SK-N-SH treated with all-trans-retinoic acid at 6 μM for 48 hours (cell line): ENCODE measurements around the gene PAK4.

Source experiments
- ATAC-seq: fragments of 200-7000 bp; cut with Tn5 transposase; 3 replicates; pipeline ENCODE4 v1.9.1; 2020; ENCODE audit warnings: mild to moderate bottlenecking, moderate library complexity
- ARNTL ChIP-seq: fragments of 450-650 bp; formaldehyde crosslinking; IDR thresholded peaks from 2 replicates; pipeline ENCODE4 v1.5.0; 2020; ENCODE audit warnings: low read depth, mild to moderate bottlenecking, moderate library complexity, borderline replicate concordance
- BACH2 ChIP-seq: fragments of 250-450 bp; sonication (Bioruptor Pico); IDR thresholded peaks from 2 replicates; pipeline ENCODE4 v1.9.0; 2021; ENCODE audit warnings: mild to moderate bottlenecking, borderline replicate concordance
- CSDC2 ChIP-seq: fragments of 250-450 bp; sonication (Bioruptor Pico); IDR thresholded peaks from 2 replicates; pipeline ENCODE4 v1.5.0; 2020; ENCODE audit warnings: mild to moderate bottlenecking, moderate library complexity
- CSRNP3 ChIP-seq: fragments of 250-450 bp; sonication (Bioruptor Pico); IDR thresholded peaks from 2 replicates; pipeline ENCODE4 v1.5.1; 2021; ENCODE audit warnings: mild to moderate bottlenecking, moderate library complexity
- ESRRG ChIP-seq: fragments of 250-450 bp; sonication (Bioruptor Pico); IDR thresholded peaks from 2 replicates; pipeline ENCODE4 v1.6.1; 2021; ENCODE audit warnings: mild to moderate bottlenecking
- GLIS3 ChIP-seq: fragments of 250-450 bp; sonication (Bioruptor Pico); IDR thresholded peaks from 2 replicates; pipeline ENCODE4 v1.5.0; 2020; ENCODE audit warnings: mild to moderate bottlenecking, moderate library complexity
- ISL1 ChIP-seq: fragments of 250-450 bp; sonication (Bioruptor Pico); IDR thresholded peaks from 2 replicates; pipeline ENCODE4 v2.1.2; 2022; ENCODE audit warnings: mild to moderate bottlenecking, moderate library complexity
- OSR1 ChIP-seq: fragments of 250-450 bp; sonication (Bioruptor Pico); IDR thresholded peaks from 2 replicates; pipeline ENCODE4 v1.8.0; 2022; ENCODE audit warnings: moderate library complexity, mild to moderate bottlenecking, inconsistent platforms
- PPARA ChIP-seq: fragments of 250-450 bp; sonication (Bioruptor Pico); IDR thresholded peaks from 2 replicates; pipeline ENCODE4 v1.5.0; 2020; ENCODE audit warnings: mild to moderate bottlenecking, borderline replicate concordance
- RARB ChIP-seq: fragments of 250-450 bp; sonication (Bioruptor Pico); IDR thresholded peaks from 2 replicates; pipeline ENCODE4 v1.8.0; 2021; ENCODE audit warnings: mild to moderate bottlenecking, moderate library complexity
- TOX ChIP-seq: fragments of 250-450 bp; sonication (Bioruptor Pico); IDR thresholded peaks from 2 replicates; pipeline ENCODE4 v1.8.0; 2021; ENCODE audit warnings: mild to moderate bottlenecking, moderate library complexity, borderline replicate concordance
- TSHZ2 ChIP-seq: fragments of 250-450 bp; sonication (Bioruptor Pico); IDR thresholded peaks from 2 replicates; pipeline ENCODE4 v1.5.0; 2020; ENCODE audit warnings: mild to moderate bottlenecking, moderate library complexity
- ZFP3 ChIP-seq: fragments of 250-450 bp; sonication (Bioruptor Pico); IDR thresholded peaks from 2 replicates; pipeline ENCODE4 v1.5.0; 2020; ENCODE audit warnings: mild to moderate bottlenecking, moderate library complexity
- ZFP30 ChIP-seq: fragments of 450-650 bp; formaldehyde crosslinking; IDR thresholded peaks from 2 replicates; pipeline ENCODE4 v1.5.0; 2022; ENCODE audit warnings: mild to moderate bottlenecking, moderate library complexity
- ZNF565 ChIP-seq: fragments of 450-650 bp; formaldehyde crosslinking; conservative IDR thresholded peaks from 2 replicates; pipeline ENCODE4 v1.5.0; 2020; ENCODE audit warnings: low read depth, mild to moderate bottlenecking, moderate library complexity
- ZNF70 ChIP-seq: fragments of 450-650 bp; formaldehyde crosslinking; IDR thresholded peaks from 2 replicates; pipeline ENCODE4 v1.5.0; 2020; ENCODE audit warnings: mild to moderate bottlenecking, moderate library complexity
- ZNF8 ChIP-seq: fragments of 450-650 bp; formaldehyde crosslinking; IDR thresholded peaks from 2 replicates; pipeline ENCODE4 v1.5.0; 2020; ENCODE audit warnings: mild to moderate bottlenecking, moderate library complexity
- TF ChIP-seq, protein P1 (sequence below): fragments of 250-450 bp; sonication (Bioruptor Pico); IDR thresholded peaks from 2 replicates; pipeline ENCODE4 v1.5.1; 2020; ENCODE audit warnings: low read depth, mild to moderate bottlenecking, moderate library complexity

Gene PAK4

GRCh38 chr19:39166571-39167391, 41.2 kb downstream of the PAK4 start:
- ATAC-seq: peak; percentile 19; the same call in 1 of the 3 replicates
- TF ChIP-seq CSDC2 (CRISPR knock-in tag) (no peak), TOX (no peak), CSRNP3 (CRISPR knock-in tag) (no peak), ZNF8 (CRISPR knock-in tag) (no peak), TSHZ2 (CRISPR knock-in tag) (no peak), ZFP3 (no peak), ESRRG (CRISPR knock-in tag) (no peak), BACH2 (CRISPR knock-in tag) (no peak), GLIS3 (CRISPR knock-in tag) (no peak)

- ATAC-seq: no peak; the same call in 2 of the 3 replicates
- no peak for TF ChIP-seq ARNTL (CRISPR knock-in tag)
- TF ChIP-seq ZNF70 (CRISPR knock-in tag): no peak
- no peak for TF ChIP-seq RARB (CRISPR knock-in tag)
- TF ChIP-seq TSHZ2 (CRISPR knock-in tag): no peak
- no peak for TF ChIP-seq TOX
- TF ChIP-seq PPARA (CRISPR knock-in tag): no peak
- TF ChIP-seq, protein P1, sequence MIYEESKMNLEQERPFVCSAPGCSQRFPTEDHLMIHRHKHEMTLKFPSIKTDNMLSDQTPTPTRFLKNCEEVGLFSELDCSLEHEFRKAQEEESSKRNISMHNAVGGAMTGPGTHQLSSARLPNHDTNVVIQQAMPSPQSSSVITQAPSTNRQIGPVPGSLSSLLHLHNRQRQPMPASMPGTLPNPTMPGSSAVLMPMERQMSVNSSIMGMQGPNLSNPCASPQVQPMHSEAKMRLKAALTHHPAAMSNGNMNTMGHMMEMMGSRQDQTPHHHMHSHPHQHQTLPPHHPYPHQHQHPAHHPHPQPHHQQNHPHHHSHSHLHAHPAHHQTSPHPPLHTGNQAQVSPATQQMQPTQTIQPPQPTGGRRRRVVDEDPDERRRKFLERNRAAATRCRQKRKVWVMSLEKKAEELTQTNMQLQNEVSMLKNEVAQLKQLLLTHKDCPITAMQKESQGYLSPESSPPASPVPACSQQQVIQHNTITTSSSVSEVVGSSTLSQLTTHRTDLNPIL (CRISPR knock-in tag): no peak
- no peak for TF ChIP-seq BACH2 (CRISPR knock-in tag)
- TF ChIP-seq ISL1 (CRISPR knock-in tag): no peak
- TF ChIP-seq ESRRG (CRISPR knock-in tag): no peak
- no peak for TF ChIP-seq ZFP30 (CRISPR knock-in tag)
- TF ChIP-seq ZNF8 (CRISPR knock-in tag): no peak
- TF ChIP-seq GLIS3 (CRISPR knock-in tag): no peak
Observed at GRCh38 chr19:39167461-39168257, 42.1 kb downstream of the PAK4 start.

DNA sequence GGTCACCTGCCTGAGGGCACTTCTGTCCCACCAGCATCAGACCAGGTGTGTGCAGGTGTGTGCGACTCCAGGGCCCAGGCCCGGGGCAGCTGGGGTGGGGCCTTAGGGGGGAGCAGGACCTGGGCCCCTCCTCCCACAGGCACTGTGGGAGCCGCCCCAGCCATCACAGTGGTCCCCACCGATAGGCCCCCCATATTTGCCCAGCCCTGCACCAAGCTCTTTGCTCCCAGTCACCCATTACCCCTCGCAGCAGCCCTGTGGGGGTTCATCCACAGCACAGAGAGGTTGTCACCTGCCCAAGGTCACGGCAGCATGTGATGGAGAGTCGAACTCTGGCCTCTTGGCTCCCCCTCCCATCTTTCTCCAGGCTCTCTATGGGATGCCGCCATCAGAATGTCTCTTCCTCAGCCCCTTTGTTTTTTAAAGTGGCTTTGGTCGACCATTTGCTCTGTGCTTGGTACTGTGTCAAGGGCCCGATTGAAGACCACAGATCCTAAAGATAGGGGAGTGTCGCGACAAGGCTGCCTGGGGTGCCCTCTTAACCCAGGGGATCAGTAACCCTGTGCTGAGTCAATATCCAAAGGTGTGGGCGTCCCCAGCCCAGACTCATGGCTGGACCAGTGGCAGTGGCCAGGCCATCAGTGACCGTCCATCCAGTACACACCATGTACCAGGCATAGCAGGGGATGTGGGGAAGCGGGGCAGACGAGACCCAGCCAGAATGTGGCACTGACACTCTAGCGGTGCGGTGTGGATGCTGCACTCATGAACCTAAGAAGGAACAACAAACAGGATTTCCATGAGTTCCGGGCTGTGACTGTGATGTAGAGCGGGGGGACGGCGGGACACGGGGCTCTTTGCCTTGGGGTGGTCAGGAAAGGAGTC, 42.9 kb downstream of the PAK4 start:
- ATAC-seq: no peak
- TF ChIP-seq ZNF565 (no peak), TOX (no peak), CSDC2 (CRISPR knock-in tag) (no peak), RARB (CRISPR knock-in tag) (no peak), OSR1 (CRISPR knock-in tag) (no peak)
- TF ChIP-seq, all 23 proteins: peak for 0
